K562 (cell line): ENCODE results near the gene LRRC58. TPM values are rescaled to one million over a fixed set of nuclear protein-coding genes. Genes with fewer than 3 reads are reported as not detected.
A peak's percentile ranks its signal among the peaks of the same experiment; 100 is the strongest.

Source experiments
- ARHGAP35 ChIP-seq: fragments of 450-650 bp; IDR thresholded peaks from 2 replicates; pipeline ENCODE4 v1.6.1; 2018; ENCODE audit not compliant: partially characterized antibody
- BCOR ChIP-seq: fragments of 450-650 bp; IDR thresholded peaks from 2 replicates; pipeline ENCODE4 v1.6.1; 2016
- E2F5 ChIP-seq: sonication (generic); formaldehyde crosslinking; IDR thresholded peaks from 2 replicates; pipeline ENCODE4 v1.8.0; 2022; ENCODE audit warnings: mild to moderate bottlenecking, missing genetic modification reagents
- EZH2 ChIP-seq: IDR thresholded peaks from 2 replicates; pipeline ENCODE4 v1.6.1; 2012; ENCODE audit warnings: low read depth, mild to moderate bottlenecking, inconsistent platforms, low read length, borderline replicate concordance
- FOS ChIP-seq: IDR thresholded peaks from 3 replicates; pipeline ENCODE4 v1.6.1; 2011; ENCODE audit not compliant: insufficient read length; ENCODE audit errors: extremely low read depth
- FOXP1 ChIP-seq: sonication (generic); formaldehyde crosslinking; IDR thresholded peaks from 2 replicates; pipeline ENCODE4 v1.8.0; 2022; ENCODE audit warnings: mild to moderate bottlenecking, missing genetic modification reagents
- GATA2 ChIP-seq: sonication (generic); formaldehyde crosslinking; IDR thresholded peaks from 2 replicates; pipeline ENCODE4 v1.4.0; 2020; ENCODE audit warnings: mild to moderate bottlenecking, missing genetic modification reagents
- MAZ ChIP-seq, 2 experiments: fragments of 450-650 bp in 1 of 2; sonication (generic) in 1 of 2; formaldehyde crosslinking; IDR thresholded peaks in 1 of 2; conservative IDR thresholded peaks in 1 of 2; 2 replicates each; pipeline versions ENCODE4 v1.4.0 to v1.5.0; 2020; ENCODE audit warnings: mild to moderate bottlenecking in 1 of 2, missing genetic modification reagents in 1 of 2
- NBN ChIP-seq: fragments of 450-650 bp; IDR thresholded peaks from 2 replicates; pipeline ENCODE4 v1.6.1; 2016; ENCODE audit warnings: low read depth, mild to moderate bottlenecking
- NR0B1 ChIP-seq: fragments of 450-650 bp; IDR thresholded peaks from one replicate; pipeline ENCODE4 v1.6.1; 2018; ENCODE audit warnings: mild to moderate bottlenecking, moderate library complexity; ENCODE audit not compliant: partially characterized antibody
- PURB ChIP-seq: sonication (generic); formaldehyde crosslinking; IDR thresholded peaks from 2 replicates; pipeline ENCODE4 v1.9.0; 2021; ENCODE audit warnings: low read depth, mild to moderate bottlenecking, missing genetic modification reagents
- SNAPC5 ChIP-seq: fragments of 250-450 bp; sonication (Bioruptor Pico); IDR thresholded peaks from 2 replicates; pipeline ENCODE4 v1.8.0; 2021; ENCODE audit warnings: moderate library complexity, mild to moderate bottlenecking, inconsistent platforms
- ZKSCAN1 ChIP-seq: fragments of 150-350 bp; IDR thresholded peaks from 2 replicates; pipeline ENCODE4 v1.6.1; 2016; ENCODE audit warnings: low read depth, low read length
- ZNF316 ChIP-seq: fragments of 450-650 bp; IDR thresholded peaks from 2 replicates; pipeline ENCODE4 v1.6.1; 2016
- ZNF76 ChIP-seq: fragments of 250-450 bp; sonication (Bioruptor Pico); IDR thresholded peaks from 2 replicates; pipeline ENCODE4 v1.4.0; 2020; ENCODE audit warnings: mild to moderate bottlenecking, moderate library complexity, borderline replicate concordance
- polyA plus RNA-seq, 8 experiments: library from polyadenylated mRNA; depleted of rRNA in 4 of 8; stranded (reverse) in 5 of 8; unstranded in 3 of 8; fragments of >200 nt; fragmentation: Nextera tagmentation in 2 of 8; fragmentation: Illumina TruSeq in 1 of 8; extraction: Ambion mirVana in 2 of 8; extraction: Trizol in 1 of 8; gene quantifications; 2 replicates each; pipeline versions ENCODE4 v1.2.1 to v1.2.3, GENCODE V29; 2011 to 2014; ENCODE audit warnings: inconsistent platforms in 1 of 8, missing spikeins in 1 of 8
- total RNA-seq, 7 experiments: library from RNA; depleted of rRNA in 6 of 7; stranded (reverse); fragments of >200 nt in 6 of 7; fragmentation: Illumina TruSeq in 2 of 7; extraction: Trizol in 2 of 7; gene quantifications; 2 replicates each; pipeline versions ENCODE4 v1.2.1 to v1.2.3, GENCODE V29; 2011 to 2021; ENCODE audit warnings: low replicate concordance in 1 of 7
- TF ChIP-seq, protein P1 (sequence below): fragments of 150-350 bp; IDR thresholded peaks from 2 replicates; pipeline ENCODE4 v1.6.1; 2014; ENCODE audit warnings: low read depth, mild to moderate bottlenecking, low read length, borderline replicate concordance
- TF ChIP-seq, protein P2 (sequence below): fragments of 450-650 bp; formaldehyde crosslinking; IDR thresholded peaks from 2 replicates; pipeline ENCODE4 v1.4.0; 2020; ENCODE audit warnings: mild to moderate bottlenecking, mixed read lengths
- TF ChIP-seq, protein P3 (sequence below), 3 experiments: fragments of 200-800 bp in 1 of 3; sonication (Bioruptor generic) in 1 of 3; sonication (generic) in 1 of 3; formaldehyde crosslinking in 1 of 3; IDR thresholded peaks; 2 replicates each; pipeline versions ENCODE4 v1.6.1 to v1.8.0; 2016 to 2022; ENCODE audit warnings: mild to moderate bottlenecking in 2 of 3, missing compliant biosample characterization in 2 of 3, missing genetic modification characterization in 2 of 3, missing genetic modification reagents in 1 of 3

LRRC58 gene
- total and polyA plus RNA-seq, 9 of the 15 experiments (the other 6 are each of a cell fraction or from before 2014, with no cell fraction given), result 5.6 to 26.6 (median 14.8) TPM

DNA sequence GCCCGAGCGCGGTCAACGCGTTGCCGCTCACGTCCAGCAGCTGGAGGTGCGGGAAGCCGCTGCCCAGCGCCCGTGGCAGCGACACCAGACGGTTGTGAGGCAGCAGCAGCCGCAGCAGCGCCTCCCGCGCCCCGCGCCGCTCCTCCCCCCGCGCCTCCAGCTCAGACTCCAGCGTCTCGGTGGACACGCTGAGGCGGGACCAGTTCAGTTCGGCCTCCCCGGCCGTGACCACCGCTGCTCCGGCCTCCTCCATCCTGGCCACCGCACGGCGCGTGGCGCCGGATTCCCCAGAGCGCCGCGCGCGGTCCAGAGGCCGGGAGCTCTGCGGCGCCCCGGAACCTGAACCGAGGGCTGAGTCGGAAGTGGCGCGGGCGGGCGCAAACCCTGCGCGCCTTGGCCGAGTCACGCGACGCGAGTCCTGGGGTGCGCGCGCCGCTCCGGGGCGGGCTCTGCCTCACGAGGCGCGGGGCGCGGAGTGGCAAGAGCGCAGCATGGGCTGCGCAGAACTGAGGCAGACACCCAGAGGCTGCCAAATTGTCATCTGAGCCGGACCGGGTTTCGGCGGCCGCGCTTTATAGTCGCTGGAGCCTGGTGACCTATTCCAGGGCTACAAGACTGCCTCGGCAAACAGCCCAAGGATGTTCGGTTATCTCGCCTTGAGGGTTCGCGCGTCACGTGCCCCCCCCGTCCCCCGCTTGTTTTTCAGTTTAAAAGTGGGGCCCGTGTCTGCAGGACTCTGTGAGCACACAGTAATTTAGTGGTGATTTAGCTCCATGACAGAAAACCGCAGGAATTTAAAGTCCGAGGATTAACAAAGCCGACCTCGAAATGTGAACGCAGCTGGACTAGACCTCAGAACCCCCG is at the start of gene LRRC58 (continued):
- TF ChIP-seq, protein P1, sequence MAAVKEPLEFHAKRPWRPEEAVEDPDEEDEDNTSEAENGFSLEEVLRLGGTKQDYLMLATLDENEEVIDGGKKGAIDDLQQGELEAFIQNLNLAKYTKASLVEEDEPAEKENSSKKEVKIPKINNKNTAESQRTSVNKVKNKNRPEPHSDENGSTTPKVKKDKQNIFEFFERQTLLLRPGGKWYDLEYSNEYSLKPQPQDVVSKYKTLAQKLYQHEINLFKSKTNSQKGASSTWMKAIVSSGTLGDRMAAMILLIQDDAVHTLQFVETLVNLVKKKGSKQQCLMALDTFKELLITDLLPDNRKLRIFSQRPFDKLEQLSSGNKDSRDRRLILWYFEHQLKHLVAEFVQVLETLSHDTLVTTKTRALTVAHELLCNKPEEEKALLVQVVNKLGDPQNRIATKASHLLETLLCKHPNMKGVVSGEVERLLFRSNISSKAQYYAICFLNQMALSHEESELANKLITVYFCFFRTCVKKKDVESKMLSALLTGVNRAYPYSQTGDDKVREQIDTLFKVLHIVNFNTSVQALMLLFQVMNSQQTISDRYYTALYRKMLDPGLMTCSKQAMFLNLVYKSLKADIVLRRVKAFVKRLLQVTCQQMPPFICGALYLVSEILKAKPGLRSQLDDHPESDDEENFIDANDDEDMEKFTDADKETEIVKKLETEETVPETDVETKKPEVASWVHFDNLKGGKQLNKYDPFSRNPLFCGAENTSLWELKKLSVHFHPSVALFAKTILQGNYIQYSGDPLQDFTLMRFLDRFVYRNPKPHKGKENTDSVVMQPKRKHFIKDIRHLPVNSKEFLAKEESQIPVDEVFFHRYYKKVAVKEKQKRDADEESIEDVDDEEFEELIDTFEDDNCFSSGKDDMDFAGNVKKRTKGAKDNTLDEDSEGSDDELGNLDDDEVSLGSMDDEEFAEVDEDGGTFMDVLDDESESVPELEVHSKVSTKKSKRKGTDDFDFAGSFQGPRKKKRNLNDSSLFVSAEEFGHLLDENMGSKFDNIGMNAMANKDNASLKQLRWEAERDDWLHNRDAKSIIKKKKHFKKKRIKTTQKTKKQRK, result no peak
- TF ChIP-seq, protein P2, sequence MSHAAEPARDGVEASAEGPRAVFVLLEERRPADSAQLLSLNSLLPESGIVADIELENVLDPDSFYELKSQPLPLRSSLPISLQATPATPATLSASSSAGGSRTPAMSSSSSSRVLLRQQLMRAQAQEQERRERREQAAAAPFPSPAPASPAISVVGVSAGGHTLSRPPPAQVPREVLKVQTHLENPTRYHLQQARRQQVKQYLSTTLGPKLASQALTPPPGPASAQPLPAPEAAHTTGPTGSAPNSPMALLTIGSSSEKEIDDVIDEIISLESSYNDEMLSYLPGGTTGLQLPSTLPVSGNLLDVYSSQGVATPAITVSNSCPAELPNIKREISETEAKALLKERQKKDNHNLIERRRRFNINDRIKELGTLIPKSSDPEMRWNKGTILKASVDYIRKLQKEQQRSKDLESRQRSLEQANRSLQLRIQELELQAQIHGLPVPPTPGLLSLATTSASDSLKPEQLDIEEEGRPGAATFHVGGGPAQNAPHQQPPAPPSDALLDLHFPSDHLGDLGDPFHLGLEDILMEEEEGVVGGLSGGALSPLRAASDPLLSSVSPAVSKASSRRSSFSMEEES (CRISPR knock-in tag), result peak; percentile 22; the same call in 1 of the 2 replicates
- peak; percentile 57 to 61; a peak in 3 of 4 replicates for TF ChIP-seq MAZ (CRISPR knock-in tag; conservative IDR thresholded peaks at IDR 0.05 in 1 of 2, IDR thresholded peaks at IDR 0.05 in 1 of 2)
- no peak for TF ChIP-seq PURB (CRISPR knock-in tag)
- 0 out of 2 replicates have a peak, but pooled peaks have one; percentile 39 for TF ChIP-seq FOXP1
- TF ChIP-seq ZKSCAN1, result no peak
- no peak for TF ChIP-seq GATA2 (CRISPR knock-in tag)
- no peak for TF ChIP-seq E2F5 (CRISPR knock-in tag)
- no peak for TF ChIP-seq EZH2
- TF ChIP-seq ZNF76 (CRISPR knock-in tag), result no peak
- TF ChIP-seq NR0B1, result no peak
- TF ChIP-seq NBN, result no peak
- no peak for TF ChIP-seq ZNF316
- no peak for TF ChIP-seq ARHGAP35
- no peak for TF ChIP-seq BCOR
- no peak for TF ChIP-seq FOS
- TF ChIP-seq, protein P3, sequence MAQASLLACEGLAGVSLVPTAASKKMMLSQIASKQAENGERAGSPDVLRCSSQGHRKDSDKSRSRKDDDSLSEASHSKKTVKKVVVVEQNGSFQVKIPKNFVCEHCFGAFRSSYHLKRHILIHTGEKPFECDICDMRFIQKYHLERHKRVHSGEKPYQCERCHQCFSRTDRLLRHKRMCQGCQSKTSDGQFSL (CRISPR knock-in tag; IDR thresholded peaks at IDR 0.05), result peak; percentile 82; the same call in 1 of the 2 replicates
- TF ChIP-seq, protein P3 (tag; IDR thresholded peaks at IDR 0.05), result peak in 1 of 2 experiments; percentile 68; a peak in 2 of 4 replicates
- no peak for TF ChIP-seq SNAPC5 (CRISPR knock-in tag)
